Measurements from ENCODE around the gene NMT2.
A peak's percentile ranks its signal among the peaks of the same experiment; 100 is the strongest.

NMT2 gene

DNA sequence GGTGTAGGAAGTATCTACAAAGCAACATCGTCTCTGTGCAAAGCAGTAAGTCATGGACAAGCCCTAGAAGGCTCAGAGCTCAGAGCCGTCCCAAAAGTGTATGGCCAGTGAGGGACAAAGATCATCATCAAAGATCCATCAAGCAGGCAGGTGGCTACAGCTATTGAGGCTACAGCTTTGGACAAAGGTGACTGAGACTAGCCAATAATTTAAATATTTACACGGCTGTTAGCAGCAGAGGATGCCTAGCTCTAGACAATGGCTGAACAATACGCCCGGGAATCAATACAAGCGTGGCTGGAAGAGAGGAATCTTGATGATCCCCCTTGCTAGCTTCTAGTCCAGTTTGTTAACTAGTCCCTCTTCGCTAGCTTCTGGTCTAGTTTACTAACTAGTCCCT, 17.9 kb downstream of the NMT2 start:
- TF ChIP-seq, protein P1, sequence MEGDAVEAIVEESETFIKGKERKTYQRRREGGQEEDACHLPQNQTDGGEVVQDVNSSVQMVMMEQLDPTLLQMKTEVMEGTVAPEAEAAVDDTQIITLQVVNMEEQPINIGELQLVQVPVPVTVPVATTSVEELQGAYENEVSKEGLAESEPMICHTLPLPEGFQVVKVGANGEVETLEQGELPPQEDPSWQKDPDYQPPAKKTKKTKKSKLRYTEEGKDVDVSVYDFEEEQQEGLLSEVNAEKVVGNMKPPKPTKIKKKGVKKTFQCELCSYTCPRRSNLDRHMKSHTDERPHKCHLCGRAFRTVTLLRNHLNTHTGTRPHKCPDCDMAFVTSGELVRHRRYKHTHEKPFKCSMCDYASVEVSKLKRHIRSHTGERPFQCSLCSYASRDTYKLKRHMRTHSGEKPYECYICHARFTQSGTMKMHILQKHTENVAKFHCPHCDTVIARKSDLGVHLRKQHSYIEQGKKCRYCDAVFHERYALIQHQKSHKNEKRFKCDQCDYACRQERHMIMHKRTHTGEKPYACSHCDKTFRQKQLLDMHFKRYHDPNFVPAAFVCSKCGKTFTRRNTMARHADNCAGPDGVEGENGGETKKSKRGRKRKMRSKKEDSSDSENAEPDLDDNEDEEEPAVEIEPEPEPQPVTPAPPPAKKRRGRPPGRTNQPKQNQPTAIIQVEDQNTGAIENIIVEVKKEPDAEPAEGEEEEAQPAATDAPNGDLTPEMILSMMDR (IDR thresholded peaks at IDR 0.05) = no peak
- Mint-ChIP-seq H3K27ac (no peak overlapping the region), H3K4me1 (no peaks in the 10 kb centered on the region), H3K36me3 (ENCODE audit: low read depth) (peaks cover 34% of the 10 kb centered on the region), H3K9me3 (peaks cover 8% of the 10 kb centered on the region), H3K27me3 (ENCODE audit: low read depth, poor library complexity) (no peaks in the 10 kb centered on the region), H3K4me3 (no peak overlapping the region)
- no peak for DNase-seq

DNA sequence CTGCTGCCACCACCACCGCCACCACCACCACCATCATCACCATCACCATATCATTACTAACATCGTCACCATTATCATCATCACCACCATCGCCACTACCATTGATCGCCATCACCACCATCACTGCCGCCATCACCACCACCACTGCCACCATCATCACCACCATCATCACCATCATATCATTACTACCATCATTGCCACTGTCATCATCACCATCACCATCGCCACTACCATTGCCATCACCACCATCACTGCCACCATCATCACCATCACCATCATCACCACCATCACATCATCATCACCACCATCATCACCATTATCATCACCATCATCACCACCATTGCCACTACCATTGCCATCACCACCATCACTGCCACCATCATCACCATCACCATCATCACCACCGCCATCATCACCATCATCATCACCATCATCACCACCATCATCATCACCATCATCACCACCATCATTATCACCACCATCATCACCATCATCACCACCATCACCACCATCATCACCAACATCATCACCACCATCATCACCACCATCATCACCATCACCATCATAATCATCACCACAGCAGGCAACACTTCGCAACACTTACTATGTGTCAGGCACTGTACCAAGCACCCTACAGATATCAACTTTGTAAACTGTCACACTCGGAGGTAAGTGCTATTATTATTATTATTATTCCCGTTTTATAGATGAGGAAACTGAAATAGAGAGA, 19.3 kb downstream of the NMT2 start:
- no peak for DNase-seq
- Mint-ChIP-seq H3K9me3 (peaks cover 8% of the 10 kb centered on the region), H3K36me3 (ENCODE audit: low read depth) (peaks cover 20% of the 10 kb centered on the region), H3K27ac (no peak overlapping the region), H3K27me3 (ENCODE audit: low read depth, poor library complexity) (no peaks in the 10 kb centered on the region), H3K4me3 (no peak overlapping the region), H3K4me1 (no peaks in the 10 kb centered on the region)
- TF ChIP-seq, protein P1 (IDR thresholded peaks at IDR 0.05) = no peak

DNA sequence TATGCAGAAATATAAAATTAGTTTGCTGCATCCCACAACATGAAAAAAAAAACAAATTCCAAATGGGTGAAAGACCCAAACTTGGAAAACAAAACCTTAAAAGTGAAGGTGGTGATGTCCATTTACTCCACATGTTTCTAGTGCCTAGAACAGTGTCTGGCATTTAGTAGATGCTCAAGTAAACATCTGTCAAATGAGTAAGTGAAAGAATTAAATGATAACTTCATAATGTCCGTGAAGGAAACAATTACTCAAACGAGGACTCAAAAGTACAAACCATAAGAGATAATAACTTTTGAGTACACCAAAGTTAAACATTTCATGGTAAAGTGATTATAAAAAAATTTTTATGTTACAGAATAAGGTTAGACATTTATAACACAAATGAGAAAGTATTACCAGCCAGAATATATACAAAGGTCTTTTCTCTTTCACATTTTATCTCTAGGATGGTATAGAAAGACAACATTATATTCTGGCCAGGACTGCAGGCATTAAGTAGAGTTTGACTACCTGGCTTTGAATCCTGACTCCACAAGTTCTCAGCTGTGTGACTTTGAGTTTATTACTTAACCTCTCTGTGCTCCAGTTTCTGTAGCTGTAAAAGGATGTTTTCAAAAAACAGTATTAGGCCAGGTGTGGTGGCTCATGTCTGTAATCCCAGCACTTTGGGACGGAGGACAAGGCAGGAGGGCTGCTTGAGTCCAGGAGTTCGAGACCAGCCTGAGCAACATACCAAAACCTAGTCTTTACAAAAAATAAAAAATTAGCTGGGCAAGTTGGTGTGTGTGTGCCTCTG, 20.7 kb downstream of the NMT2 start:
- no peak overlapping the region for H3K27ac Mint-ChIP-seq
- TF ChIP-seq, protein P1 (IDR thresholded peaks at IDR 0.05) = no peak
- no peaks in the 10 kb centered on the region for H3K27me3 Mint-ChIP-seq (ENCODE audit: low read depth, poor library complexity)
- peaks cover 8% of the 10 kb centered on the region for H3K9me3 Mint-ChIP-seq
- DNase-seq = no peak
- H3K4me1 Mint-ChIP-seq = no peaks in the 10 kb centered on the region
- peaks cover 14% of the 10 kb centered on the region for H3K36me3 Mint-ChIP-seq (ENCODE audit: low read depth)
- no peak overlapping the region for H3K4me3 Mint-ChIP-seq

DNA sequence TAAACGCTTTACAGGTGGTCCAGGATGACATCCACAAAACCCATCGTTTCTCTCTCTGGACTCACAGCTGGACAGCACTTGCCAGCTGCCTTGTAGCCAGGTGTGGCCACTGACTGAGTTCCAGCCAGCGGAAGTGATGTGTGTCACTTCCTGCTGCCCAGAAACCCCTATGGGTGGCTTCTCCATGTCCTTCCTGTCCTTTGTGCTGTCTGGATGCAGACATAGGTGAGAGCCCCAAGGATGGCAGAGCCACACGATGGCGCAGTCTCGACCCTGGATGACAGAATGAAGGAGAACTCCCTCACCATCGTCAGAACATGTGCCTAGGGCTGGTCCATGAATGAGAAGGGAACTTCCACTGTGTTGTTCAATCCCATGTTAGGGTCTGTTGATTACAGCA, 22.1 kb downstream of the NMT2 start:
- DNase-seq = no peak
- Mint-ChIP-seq H3K4me1 (peaks cover 8% of the 10 kb centered on the region), H3K9me3 (peaks cover 8% of the 10 kb centered on the region), H3K36me3 (ENCODE audit: low read depth) (peaks cover 3% of the 10 kb centered on the region), H3K4me3 (no peak overlapping the region), H3K27ac (peak overlapping the region; percentile 64), H3K27me3 (ENCODE audit: low read depth, poor library complexity) (no peaks in the 10 kb centered on the region)
- TF ChIP-seq, protein P1 (IDR thresholded peaks at IDR 0.05) = no peak

DNA sequence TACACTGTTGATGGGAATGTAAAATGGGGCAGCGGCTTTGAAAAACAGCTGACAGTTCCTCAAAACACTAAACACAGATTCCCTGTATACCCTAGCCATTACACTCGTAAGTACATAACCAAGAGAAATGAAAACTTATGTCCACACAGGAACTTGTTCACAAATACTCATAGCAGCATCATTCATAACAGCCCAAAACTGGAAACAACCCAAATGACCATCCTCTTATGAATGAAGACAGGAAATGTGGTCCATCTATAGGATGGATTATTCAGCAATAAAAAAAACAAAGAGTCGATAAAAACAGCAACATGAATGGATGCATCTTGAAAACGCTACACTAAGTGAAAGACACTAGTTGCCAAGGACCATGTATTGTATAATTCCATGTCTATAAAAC, 23.7 kb downstream of the NMT2 start:
- Mint-ChIP-seq H3K36me3 (ENCODE audit: low read depth) (peaks cover 11% of the 10 kb centered on the region), H3K27me3 (ENCODE audit: low read depth, poor library complexity) (no peaks in the 10 kb centered on the region), H3K4me3 (no peak overlapping the region), H3K9me3 (peaks cover 1% of the 10 kb centered on the region), H3K4me1 (peaks cover 14% of the 10 kb centered on the region), H3K27ac (no peak overlapping the region)
- TF ChIP-seq, protein P1 (IDR thresholded peaks at IDR 0.05) = no peak
- DNase-seq = no peak
